Measurements from ENCODE around the gene LTF. TPM values are rescaled to one million over a fixed set of nuclear protein-coding genes. Genes with fewer than 3 reads are reported as not detected.

LTF gene
- total RNA-seq, 1 experiment from 2014 or later = not detected

DNA sequence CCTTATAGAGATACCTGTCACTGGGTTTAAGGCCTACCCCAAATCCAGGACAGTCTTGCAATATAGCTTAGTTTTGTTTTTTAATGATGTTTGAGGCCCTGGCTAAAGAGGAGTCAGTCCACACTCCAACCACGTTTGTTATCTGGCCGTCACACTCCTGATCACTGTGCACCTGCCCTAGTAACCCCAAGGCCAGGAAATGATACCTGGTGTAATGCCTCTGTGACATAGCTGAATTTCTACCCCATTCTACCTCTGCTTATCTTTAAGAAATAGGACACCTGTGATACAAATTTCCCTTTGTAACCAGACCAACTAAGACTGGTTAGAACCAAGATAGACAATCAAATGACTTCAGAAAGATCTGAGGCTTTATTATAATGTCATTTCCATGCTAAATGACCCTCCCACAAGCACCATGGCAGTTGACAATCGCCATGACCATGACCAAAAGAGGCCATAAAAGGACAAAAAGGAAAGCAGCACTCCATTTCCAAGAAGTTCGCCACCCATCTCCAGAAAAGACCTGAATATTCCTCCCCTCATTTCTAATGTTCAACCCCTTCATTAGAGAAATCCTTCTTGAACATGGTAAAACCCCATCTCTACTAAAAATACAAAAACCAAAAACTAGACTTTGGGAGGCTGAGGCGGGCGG, 28.3 kb upstream of the LTF start:
- no peak for DNase-seq (ENCODE audit: low spot score)
- in situ Hi-C loops (cut with HindIII; ENCODE audit: low sequenced_read_pairs) = no loop called here

GRCh38 chr3:46491089-46492070, 26.7 kb upstream of the LTF start:
- no peak for DNase-seq (ENCODE audit: low spot score)
- in situ Hi-C loops (cut with HindIII; ENCODE audit: low sequenced_read_pairs) = no loop called here

- in situ Hi-C loops (cut with HindIII; ENCODE audit: low sequenced_read_pairs) = no loop called here
- DNase-seq (ENCODE audit: low spot score) = no peak
These were observed 25.8 kb upstream of the LTF start for GRCh38 chr3:46490338-46491084.

DNA sequence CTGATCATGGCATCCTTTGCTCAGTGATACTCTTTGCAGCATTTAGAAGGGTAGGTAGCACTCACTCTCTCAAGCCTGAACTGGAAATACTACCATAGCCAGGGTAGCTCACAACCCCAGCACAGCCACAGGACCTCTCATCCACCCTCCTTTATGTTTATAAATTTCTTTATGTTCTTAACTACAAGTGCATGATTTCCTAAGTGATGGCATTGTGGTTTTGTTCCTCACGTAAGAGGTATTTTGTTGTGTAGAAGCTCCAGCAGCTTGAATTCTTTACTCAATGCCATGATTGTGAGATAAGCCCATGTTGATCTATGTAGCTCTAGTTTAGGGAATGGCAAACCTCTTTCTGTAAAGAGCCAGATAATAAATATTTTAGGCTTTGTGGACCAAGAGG, 25.2 kb upstream of the LTF start:
- DNase-seq (ENCODE audit: low spot score) = no peak

DNA sequence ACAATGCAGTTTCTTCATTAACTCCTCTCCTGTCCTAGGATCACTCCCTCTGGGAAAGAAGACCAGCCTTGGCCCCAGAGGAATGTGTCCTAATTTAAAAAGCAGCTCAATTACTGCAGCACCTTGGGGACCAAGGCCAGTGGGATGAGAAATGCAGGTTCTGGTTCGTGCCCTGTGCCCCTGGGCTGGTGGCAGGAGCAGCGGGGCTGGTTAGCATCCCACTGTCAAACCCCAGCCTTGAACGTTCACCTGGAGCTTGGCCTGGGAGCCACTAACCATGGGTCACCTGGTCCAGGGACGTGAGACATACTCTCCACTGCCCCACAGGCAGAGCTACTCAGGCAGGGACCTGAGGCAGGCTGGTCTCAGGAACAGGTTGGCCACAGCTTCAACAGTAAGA, 24.7 kb upstream of the LTF start:
- peak; percentile 3 for DNase-seq (ENCODE audit: low spot score)
- in situ Hi-C loops (cut with HindIII; ENCODE audit: low sequenced_read_pairs) = no loop called here

More for the DNA sequence above, 25.2 kb upstream of the LTF start:
- in situ Hi-C loops (cut with HindIII; ENCODE audit: low sequenced_read_pairs) = no loop called here

- in situ Hi-C loops (cut with HindIII; ENCODE audit: low sequenced_read_pairs) = no loop called here
- DNase-seq (ENCODE audit: low spot score) = peak; percentile 92
These were observed 24.1 kb upstream of the LTF start for GRCh38 chr3:46488735-46489361.

DNA sequence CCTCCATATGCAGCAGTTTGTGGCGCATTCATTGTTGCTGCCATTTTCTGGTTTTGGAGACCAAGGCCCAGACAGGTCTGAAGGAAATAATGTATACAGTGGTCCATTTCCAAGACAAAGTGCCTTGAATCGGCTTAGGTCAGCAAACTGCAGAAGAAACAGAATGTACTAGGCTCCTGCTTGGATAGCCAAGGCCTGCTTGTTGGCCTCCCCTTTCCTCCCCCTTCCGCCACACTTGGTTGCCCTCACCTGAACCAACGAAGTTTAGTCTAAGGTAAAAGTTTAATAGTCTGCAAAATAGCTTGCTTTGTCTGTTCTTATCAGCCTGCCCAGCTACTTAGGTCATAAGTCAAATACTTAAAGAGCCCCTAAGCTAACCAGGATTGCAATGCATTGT, 21.1 kb upstream of the LTF start:
- in situ Hi-C loops (cut with HindIII; ENCODE audit: low sequenced_read_pairs) = no loop called here
- DNase-seq (ENCODE audit: low spot score) = peak; percentile 1

- peak; percentile 66 for DNase-seq (ENCODE audit: low spot score)
- in situ Hi-C loops (cut with HindIII; ENCODE audit: low sequenced_read_pairs) = no loop called here
These were observed 20.4 kb upstream of the LTF start for GRCh38 chr3:46484911-46485778.

DNA sequence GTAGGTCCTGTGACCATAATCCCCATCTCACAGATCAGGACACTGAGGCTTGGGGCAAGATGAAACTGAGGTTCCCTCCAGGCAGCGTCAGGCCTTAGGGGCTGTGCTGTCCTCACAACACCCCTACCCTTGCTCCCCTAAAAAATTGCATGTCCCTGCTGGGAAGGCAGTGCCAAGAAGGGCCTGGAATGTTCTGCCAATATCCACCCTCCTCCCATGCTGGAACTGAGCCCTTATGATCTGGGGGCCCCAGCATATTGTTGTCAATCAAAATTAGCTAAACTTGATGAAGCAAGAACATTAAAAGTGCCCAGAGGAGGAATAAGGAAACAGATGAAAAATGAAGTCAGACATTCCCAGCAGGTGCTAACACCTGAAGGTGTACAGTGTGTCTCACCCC, 19.7 kb upstream of the LTF start:
- in situ Hi-C loops (cut with HindIII; ENCODE audit: low sequenced_read_pairs) = no loop called here
- DNase-seq (ENCODE audit: low spot score) = no peak

GRCh38 chr3:46483825-46484224, 19.1 kb upstream of the LTF start:
- in situ Hi-C loops (cut with HindIII; ENCODE audit: low sequenced_read_pairs) = no loop called here
- DNase-seq (ENCODE audit: low spot score) = no peak

DNA sequence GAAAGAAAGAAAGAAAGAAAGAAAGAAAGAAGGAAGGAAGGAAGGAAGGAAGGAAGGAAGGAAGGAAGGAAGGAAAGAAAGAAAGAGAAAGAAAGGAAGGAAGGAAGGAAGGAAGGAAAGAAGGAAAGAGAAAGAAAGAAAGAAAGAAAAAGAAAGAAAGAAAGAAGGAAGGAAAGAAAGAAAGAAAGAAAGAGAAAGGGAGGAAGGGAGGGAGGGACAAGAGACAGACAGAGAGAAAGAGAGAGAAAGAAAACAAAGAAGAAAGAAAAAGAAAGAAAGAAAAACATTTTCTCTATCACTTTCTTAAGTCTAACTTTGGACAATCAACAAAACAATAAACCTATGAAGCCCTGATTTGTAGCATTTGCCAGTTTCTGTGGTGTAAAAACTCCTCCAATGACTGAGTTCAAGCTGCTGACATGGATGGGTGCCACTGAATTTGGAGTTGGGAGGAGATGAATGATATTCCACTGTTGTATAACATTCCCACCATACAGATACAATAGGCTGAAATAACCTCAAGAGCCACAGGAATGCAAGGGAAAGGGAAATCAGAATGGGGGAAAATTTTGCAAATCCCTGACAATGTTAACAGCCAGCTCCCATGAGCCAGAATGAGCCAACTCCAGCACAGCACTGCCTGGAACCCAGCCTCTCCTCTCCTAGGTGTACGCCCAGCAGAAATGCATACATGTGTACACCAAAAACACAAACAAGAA, 18.1 kb upstream of the LTF start:
- in situ Hi-C loops (cut with HindIII; ENCODE audit: low sequenced_read_pairs) = no loop called here
- DNase-seq (ENCODE audit: low spot score) = no peak

DNA sequence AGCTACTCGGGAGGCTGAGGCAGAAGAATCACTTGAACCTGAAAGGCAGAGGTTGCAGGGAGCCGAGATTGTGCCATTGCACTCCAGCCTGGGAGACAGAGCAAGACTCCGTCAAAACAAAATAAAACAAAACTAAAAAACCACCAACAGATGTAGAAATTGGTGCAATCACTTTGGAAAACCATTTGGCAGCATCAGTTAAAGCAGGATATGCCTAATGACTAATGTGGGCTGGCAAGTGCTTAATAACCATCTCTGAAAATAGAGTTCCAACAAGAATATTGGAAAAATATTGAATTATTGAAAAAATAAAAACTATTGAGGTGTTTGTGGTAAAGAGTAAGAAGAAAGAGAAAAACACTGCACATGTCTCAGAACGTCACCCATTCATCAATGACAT, 16.9 kb upstream of the LTF start:
- DNase-seq (ENCODE audit: low spot score) = no peak
- in situ Hi-C loops (cut with HindIII; ENCODE audit: low sequenced_read_pairs) = no loop called here

DNA sequence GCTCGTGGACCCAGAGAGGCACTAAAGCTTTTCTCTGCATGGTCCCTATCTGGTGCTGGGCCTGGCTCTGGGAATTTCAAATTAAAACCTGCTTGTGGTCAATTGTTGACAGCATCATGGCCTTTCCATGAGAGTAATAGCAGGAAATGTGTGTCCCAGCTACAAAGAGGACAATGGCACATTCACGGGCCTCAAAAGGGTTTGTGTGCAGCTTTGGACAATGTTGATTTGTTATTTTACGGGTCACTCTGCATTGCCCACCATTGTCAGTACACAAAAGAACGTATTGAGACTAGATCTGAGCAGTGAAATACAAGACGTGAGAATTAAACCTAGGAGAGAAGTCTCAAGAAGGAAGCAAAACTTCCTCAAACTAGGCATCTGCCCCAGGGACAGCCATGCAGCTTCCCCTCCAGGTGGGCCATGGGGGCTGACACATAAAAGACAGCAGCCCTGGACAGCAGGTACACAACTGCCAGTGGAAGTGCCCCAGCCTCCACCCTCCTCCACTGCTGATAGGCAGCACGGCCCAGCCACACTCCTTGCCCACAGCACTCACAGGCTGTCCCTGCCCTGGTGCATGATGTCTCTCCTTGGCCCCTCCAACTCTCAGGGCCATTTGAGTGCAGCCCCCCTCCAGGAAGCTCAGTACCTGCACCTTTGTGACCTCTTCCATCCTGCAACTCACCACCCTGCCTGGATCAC, 15.9 kb upstream of the LTF start:
- in situ Hi-C loops (cut with HindIII; ENCODE audit: low sequenced_read_pairs) = no loop called here
- no peak for DNase-seq (ENCODE audit: low spot score)

DNA sequence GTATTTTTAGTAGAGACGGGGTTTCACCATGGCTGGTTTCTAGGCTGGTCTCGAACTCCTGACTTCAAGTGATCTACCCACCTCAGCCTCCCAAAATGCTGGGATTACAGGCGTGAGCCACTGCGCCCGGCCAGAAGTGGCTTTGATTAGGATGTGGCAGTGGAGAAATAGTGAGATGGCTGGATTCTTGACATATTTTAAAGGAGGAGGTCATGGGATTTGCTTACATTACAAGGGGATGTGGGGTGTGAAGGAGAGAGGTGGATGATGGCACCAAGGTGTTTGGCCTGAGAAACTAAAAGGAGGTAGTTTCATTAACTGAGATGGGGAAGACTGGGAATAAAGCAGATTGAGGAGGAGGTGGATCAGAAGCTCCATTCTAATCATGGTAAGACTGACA, 15.0 kb upstream of the LTF start:
- in situ Hi-C loops (cut with HindIII; ENCODE audit: low sequenced_read_pairs) = no loop called here
- DNase-seq (ENCODE audit: low spot score) = no peak

- in situ Hi-C loops (cut with HindIII; ENCODE audit: low sequenced_read_pairs) = no loop called here
- no peak for DNase-seq (ENCODE audit: low spot score)
These were observed 14.3 kb upstream of the LTF start for GRCh38 chr3:46479021-46479420.

DNA sequence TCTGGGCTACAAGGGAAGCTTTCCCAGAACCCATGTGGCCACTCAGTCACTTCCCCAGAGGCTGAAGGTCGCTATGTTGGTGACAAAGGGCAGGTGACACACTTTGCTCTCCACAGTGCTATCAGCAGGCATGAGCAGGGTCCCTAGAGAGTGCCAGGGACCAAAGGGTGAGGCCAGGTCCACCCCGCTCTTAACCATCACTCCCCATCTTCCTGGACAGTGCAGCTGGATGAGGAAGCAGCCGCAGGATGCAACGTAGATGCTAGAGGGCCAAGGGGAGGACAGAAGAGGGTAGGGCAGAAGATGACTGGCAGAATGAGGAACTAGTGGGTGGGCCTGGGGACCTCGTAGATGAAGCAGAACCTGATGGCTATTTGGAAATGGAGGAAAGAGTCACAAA, 13.6 kb upstream of the LTF start:
- in situ Hi-C loops (cut with HindIII; ENCODE audit: low sequenced_read_pairs) = no loop called here
- no peak for DNase-seq (ENCODE audit: low spot score)

DNA sequence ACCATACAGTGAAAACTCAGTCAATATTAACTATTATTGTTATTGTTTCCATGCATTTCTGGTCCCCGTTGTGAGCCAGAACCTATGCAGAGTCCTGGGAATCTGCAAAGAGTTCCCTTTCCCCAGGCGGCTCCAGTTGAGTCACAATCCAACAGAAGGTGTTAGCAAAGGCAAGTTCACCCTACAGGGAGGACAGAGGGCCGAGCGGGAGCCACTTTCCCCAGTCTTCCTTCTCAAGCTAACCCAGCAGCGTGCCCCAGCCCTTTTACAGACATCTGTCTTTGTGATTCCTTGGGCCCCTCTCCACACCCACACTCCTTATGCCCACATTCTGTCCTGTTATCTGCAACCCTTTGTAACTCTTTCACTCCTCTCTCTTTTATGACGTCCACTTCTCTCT, 13.1 kb upstream of the LTF start:
- no peak for DNase-seq (ENCODE audit: low spot score)
- in situ Hi-C loops (cut with HindIII; ENCODE audit: low sequenced_read_pairs) = no loop called here
